Measurements from ENCODE around the gene PDE6G.
A peak's percentile ranks its signal among the peaks of the same experiment; 100 is the strongest.

Gene PDE6G

DNA sequence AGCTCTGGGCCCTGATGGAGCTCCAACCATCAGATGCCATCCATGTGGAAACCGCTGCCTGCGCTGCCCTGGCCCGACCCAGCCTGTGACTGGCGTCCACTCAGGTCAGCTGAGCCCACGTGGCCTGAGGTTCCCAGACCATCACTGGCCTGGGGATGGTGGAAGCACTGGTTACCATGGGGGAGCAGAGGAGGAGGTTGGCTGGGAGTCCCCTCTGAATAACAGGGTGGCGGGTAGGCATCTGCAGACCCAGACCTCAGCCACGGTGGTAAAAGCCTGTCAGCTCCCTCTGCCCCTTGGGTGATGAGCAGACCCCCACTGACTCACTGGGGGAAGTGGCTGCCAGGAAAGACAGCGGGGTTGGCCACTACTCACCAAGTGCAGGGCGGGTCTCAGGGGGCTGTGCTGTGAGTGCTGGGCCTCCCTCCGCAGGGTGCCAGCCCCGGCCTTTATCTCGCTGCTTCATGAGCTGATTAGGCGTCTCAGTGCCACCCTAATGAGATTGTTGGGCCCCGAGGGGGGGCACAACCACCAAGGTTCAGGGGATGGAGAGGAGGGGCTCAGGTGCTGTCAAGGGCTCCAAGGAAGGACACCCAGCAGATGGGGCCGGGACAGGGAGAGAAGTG lies at the start of gene PDE6G:
PDE6G (minus strand) TSS at position 425 of the 626 bp plus-strand sequence. CDS start 3,237 bp downstream, outside the sequence.
- DNase-seq = no peak

DNA sequence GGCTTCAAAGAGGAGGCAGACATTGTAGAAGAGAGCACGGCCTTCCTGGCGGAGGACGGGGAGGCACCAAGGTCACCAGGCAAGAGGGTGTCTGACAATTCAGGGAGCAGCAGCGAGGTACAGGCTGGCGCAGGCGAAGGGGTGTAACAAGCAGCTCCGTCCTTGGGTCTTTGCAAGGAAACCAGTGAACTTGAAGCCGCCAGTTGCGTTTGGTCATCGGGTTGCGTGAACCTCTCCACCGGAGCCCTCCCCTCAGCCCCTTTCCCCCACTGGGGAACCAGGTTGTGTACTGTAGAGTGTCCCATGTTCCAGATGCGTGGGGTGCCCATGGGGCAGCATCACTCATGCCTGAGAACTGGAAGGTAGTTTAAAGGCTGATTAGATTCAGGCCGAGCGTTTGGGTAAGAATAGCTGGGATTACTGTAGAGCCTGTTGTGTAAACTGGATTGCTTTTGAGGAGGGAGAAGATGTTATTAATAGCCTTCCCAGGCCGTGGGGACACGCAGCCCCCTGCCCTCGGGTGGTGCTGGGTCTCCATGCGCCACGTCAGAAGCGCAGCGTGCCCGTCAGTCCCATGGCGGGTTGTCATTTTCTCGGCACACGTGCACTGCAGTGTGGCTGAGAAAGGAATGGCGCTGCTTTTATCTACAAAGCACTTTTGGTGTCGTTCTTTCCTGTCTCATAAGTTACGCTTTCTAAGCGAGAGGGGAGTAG lies 49.3 kb upstream of the PDE6G start:
- no peak for DNase-seq

DNA sequence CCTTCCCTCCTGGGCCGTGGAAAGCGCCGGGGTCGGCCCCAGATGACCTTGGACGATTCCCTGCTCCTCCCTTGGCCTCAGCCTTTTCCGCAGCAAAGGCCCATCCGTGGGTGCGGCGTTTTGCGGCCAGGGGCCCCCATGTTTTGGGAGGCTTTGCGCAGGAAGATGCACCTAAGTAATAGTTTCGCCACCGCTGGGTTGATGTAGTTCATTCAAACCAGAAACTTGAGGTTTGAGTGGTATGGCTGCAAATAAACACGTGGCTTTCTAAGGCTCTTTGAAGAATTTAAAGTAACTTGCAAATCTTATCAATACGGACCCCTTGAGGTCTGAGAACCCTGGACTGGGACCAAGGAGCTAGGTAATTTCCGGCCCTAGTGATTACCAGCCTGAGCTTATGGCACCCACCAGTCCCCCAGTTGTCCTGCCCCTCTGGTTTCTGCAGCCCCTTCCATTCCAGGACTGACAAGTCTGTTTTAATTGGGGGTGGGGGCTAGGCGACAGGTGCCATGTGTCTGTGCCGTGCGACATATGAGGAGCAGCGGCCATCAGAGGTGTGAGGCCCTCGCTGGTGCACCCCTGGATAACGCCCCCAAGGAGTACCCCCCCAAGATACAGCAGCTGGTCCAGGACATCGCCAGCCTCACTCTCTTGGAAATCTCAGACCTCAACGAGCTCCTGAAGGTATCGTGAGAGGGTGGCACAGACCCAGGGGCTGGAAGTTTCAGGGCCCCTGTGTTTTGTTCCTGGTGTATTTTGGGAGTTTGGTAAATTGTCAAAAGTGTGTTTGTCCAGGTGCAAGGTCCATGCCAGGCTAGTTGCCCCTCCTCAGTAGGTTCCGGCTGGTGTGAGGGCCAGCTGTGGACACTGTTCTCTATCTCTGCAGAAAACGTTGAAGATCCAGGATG lies 47.7 kb upstream of the PDE6G start:
- DNase-seq = no peak

DNA sequence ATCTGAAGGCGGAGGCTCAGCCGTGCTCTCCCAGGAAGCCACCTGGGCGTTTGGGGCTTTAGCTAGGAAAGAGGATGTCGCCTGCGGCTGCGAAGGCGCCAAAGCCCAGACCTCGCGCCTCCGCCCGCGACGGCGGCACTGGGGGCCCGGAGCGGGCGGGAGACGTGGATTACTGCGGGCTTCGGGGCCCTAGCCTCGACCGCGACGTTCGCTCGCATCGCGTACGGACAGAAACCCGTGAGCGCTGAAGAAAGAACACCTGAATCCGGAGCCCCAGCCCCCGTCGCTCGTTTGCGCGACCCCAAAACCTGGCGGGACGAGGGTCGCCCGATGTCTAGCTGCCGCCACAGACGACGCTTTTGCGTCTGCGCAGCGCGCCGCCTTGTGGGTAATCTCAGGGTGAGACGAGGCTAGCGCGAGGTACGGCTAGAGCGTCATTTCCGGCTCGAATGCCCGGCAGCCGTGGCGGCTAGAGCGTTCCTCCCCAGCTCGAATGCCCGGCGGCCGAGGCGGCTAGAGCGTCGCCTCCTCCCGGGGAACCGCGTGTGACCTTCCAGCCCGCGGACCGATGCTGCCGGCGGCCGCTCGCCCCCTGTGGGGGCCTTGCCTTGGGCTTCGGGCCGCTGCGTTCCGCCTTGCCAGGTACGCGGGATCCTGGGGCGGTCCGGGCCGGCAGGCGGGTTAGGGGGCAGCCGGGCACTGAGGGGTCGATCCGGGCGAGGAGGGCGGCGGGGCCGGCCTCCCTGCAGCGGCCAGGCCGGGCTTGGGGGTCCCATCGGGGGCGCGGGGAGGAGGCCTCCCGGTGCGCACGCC lies 46.8 kb upstream of the PDE6G start, which contains the start of gene MRPL12:
MRPL12 (plus strand) TSS at position 434 of the 813 bp plus-strand sequence; CDS start at position 569, 135 bp downstream.
- DNase-seq = peak; percentile 71

DNA sequence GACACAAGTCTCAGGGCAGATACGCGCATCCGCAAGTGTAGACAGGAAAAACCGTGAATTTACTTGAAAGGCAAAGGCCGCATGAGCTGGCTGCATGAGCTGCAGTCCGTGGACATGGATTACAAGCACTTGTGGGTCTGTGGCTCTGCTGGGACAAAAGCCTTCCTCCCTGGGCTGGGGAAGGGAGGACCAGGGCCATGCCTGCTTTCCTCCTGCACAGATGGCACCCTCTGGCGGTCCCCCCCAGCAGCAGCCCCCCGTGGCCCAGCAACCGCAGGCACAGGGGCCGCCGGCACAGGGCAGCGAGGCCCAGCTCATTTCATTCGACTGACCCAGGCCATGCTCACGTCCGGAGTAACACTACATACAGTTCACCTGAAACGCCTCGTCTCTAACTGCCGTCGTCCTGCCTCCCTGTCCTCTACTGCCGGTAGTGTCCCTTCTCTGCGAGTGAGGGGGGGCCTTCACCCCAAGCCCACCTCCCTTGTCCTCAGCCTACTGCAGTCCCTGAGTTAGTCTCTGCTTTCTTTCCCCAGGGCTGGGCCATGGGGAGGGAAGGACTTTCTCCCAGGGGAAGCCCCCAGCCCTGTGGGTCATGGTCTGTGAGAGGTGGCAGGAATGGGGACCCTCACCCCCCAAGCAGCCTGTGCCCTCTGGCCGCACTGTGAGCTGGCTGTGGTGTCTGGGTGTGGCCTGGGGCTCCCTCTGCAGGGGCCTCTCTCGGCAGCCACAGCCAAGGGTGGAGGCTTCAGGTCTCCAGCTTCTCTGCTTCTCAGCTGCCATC lies 45.1 kb upstream of the PDE6G start:
- DNase-seq = no peak

DNA sequence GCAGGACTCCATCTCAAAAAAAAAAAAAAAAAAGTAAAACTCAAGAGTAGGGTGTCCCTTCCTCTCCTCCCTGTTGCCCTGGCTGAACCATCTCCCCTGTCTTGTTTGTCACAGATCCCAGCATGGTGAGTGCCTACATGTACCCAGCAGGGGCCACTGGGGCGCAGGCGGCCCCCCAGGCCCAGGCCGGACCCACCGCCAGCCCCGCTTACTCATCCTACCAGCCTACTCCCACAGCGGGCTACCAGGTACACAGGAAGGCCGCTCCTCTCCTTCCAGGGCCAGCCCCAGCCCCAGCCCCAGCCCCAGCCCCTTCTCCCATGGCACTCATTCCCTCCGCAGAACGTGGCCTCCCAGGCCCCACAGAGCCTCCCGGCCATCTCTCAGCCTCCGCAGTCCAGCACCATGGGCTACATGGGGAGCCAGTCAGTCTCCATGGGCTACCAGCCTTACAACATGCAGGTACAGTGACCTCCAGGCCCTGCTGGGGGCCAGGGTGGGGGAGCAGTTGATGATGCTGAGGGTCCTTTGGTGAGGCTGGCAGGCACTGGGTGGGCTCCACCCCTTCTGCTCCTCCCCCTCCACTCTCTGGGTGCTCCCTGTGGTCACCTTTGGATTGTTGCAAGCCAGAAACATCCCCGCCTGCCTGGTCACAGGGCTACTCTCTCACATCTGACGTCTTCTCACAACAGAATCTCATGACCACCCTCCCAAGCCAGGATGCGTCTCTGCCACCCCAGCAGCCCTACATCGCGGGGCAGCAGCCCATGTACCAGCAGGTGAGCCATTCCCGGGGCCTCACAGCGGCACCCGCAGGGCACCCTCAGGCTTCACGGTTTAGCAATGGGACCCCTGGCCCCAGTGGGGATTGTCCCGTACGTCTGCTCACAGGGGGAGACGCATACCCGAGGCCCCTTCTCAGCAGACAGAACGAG lies 44.3 kb upstream of the PDE6G start:
- no peak for DNase-seq

DNA sequence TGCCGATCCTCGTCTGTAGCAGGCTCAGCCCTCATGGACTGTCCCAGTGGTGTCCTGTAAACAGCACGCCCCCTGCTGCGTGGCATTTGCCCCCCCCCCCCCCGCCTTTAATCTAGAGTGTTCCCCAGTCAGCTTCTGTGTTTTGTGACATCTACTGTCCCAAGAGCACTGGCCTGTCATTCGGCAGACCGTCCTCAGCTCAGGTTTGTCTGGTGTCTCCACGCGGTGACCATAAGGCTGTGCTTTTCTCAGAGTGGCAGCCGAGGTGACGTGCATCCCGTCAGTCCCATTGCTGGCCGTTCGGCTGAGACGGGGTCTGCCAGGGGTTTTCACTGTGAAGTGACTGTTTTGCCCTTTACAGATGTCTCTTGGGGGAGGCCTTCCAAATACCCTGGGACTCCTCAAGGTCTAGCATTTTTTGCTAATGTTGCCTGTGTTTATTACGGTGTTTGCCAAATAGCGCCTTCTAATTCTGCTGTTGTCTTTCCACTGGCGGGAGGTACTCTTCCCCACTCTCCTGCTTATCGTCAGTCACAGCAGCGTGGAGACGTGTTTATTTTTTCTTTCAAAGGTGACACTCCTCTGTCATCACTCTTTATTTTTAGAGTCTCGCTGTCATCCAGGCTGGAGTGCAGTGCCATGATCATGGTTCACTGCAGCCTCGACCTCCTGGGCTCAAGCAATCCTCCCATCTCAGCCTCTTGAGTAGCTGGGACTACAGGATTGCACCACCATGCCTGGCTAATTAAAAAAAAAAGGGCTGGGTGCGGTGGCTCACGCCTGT lies 41.1 kb upstream of the PDE6G start:
- DNase-seq = no peak

DNA sequence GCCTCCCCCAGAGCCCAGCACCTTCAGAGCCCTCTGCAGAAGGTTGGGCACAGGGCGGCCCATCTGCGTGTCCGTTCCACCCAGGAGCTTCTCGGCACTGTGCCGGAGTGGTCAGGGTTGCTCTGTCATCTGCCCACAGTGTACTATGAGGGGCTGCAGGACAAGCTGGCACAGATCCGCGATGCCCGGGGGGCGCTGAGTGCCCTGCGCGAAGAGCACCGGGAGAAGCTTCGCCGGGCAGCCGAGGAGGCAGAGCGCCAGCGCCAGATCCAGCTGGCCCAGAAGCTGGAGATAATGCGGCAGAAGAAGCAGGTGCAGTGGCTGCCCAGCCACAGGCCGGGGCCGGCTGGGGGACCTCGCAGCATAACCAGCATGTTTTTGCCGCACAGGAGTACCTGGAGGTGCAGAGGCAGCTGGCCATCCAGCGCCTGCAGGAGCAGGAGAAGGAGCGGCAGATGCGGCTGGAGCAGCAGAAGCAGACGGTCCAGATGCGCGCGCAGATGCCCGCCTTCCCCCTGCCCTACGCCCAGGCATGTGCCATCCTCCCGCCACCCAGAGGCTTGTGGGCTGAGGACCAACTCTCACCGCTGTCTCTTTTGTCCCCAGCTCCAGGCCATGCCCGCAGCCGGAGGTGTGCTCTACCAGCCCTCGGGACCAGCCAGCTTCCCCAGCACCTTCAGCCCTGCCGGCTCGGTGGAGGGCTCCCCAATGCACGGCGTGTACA lies 40.0 kb upstream of the PDE6G start:
- DNase-seq = no peak

DNA sequence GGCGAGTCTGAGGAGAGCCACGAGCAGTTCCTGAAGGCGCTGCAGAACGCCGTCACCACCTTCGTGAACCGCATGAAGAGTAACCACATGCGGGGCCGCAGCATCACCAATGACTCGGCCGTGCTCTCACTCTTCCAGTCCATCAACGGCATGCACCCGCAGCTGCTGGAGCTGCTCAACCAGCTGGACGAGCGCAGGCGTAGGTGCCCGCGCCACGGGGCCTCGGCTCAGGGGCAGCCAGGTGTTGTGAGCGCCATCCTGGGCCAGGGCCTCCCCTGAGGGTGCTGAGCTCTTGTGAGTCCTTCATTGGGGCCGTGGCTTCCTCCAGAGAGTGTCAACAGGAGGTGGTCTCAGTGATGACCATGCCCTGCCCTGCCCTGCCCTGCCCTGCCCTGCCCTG lies 39.5 kb upstream of the PDE6G start:
- DNase-seq = no peak

DNA sequence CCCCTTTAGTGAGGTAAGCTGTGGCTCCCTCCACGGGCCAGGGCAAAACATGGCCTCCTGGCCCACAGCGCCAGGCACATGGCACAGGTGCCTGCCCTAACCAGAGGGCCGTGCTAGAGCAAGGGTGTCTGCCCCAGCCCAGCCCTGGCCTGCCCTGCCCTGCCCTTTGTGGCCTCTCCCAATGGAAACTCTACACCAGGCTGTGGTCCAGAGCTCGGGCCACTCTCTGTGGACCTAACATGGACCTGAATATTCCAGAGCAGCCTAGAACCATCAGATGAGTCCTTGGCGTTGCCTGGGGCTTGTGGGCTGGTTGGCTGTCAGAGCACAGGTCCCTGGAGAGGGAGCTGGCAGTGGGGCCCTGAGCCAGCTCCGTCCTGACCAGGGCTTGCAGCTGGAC lies 38.9 kb upstream of the PDE6G start:
- no peak for DNase-seq

DNA sequence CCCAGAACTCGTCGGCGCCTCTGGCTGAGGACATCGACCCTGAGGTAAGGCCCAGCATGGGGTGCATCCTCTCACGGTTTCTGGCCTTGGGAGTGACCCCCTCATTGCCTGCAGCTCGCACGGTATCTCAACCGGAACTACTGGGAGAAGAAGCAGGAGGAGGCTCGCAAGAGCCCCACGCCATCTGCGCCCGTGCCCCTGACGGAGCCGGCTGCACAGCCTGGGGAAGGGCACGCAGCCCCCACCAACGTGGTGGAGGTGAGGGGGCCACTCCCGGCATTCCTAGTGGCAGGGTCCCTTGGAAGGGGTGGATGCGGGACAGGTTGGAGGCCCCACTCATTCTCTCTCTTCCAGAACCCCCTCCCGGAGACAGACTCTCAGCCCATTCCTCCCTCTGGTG lies 38.5 kb upstream of the PDE6G start:
- no peak for DNase-seq

DNA sequence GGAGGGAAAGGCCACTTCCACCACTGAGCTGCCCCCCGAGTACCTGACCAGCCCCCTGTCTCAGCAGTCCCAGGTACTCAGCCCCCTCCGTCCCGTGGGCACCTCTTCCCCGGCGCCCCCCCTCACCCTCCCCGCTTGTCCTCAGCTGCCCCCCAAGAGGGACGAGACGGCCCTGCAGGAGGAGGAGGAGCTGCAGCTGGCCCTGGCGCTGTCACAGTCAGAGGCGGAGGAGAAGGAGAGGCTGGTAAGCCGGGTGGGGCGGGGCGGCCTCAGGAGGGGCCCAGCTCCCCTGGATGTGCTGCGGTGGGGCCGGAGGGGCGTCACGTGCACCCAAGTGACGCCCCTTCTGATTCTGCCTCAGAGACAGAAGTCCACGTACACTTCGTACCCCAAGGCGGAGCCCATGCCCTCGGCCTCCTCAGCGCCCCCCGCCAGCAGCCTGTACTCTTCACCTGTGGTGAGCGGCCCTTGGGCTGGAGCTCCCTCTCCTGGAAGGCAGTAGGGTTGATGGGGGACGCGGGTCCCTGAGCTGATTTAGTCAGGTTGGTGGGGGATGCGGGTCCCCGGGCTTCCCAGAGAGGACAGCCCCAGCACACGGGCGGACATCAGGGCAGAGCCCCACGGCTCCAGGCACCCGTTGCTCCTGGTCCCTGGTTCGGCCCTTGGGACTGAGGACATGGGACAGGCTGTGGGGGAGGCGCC lies 37.3 kb upstream of the PDE6G start:
- no peak for DNase-seq

DNA sequence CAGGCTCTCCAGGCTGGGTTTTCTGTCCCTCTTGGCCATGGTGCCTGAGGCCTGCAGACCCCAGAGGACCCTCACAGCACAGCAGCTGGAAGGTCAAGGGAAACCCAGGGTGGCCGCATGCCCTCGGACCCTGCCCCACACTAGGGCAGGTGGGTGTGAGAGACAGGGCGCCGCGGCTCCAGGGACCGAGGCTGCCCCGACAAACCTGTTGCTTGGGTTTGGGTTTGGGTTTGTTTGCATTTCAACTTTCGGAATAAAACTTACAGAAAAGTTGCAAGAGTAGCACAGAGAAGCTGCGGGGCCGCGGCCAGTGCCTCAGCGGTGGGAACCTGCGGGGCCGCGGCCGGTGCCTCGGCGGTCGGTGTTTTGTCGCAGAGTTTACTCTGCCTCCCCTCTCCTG lies 35.3 kb upstream of the PDE6G start:
- DNase-seq = no peak

DNA sequence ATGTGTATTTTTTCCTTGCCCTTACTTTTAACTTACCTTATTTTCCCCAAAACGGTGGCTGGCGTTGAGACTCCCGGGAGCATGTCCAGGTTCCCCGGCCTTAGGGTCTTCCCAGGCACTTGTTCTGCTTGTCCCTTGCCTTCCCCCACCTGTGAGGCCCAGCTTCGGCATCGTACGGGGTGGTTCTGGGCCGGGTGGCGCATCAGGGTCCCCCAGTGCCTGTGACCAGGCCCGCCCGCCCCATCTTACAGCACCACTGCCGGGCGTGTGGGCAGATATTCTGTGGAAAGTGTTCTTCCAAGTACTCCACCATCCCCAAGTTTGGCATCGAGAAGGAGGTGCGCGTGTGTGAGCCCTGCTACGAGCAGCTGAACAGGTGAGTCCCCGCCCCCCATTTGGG lies 34.9 kb upstream of the PDE6G start:
- no peak for DNase-seq

DNA sequence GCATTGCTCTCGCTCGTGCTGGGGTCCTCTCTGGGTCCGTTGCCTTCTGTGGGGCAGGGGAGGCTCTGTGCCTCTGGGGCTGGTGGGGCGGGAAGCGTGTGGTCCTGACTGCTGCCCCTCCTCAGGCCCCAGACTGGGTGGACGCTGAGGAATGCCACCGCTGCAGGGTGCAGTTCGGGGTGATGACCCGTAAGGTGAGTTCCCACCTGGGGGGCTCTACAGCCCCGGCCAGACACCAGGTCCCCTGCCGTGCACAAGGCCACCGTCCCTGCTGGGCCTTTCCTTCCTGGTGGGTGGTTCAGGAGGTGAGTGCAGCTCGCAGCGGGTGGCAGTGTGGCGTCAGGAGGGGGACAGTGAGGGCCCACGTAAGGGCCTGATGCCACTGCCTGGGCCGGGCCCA lies 34.2 kb upstream of the PDE6G start:
- DNase-seq = no peak

DNA sequence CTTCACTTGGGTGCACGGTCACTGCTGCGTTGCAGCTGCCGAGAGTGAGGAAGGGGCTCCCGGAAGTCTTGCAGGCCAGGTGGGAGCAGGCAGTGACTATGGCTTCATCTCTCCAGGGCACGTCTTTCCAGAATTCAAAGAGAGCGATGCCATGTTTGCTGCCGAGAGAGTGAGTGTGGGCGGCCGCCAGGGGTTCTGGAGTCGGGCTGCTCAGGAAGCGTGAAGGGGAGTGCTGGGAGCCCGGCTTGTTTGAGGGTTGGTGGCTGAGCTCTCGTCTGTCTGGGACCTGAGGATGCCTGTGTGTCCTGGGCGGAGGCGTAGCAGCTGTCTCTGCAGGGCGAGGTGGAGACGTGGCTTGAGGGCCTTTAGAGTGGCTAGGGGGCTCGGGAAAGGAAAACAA lies 33.7 kb upstream of the PDE6G start:
- DNase-seq = no peak

DNA sequence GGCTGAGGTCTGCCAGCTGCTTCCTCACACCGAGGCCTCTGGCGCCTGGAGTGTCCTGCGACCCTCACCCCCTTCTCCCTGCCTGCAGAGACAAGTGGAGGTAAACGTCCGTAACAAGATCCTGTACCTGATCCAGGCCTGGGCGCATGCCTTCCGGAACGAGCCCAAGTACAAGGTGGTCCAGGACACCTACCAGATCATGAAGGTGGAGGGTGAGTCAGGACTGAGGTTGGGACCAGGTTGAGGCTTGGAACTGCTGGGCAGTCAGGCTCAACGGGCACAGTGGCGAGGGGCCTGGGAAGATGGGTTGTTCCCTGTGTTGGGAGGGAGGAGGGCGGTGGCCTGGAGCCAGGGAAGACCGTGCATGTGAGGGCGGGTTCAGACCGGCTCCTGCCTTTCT lies 32.3 kb upstream of the PDE6G start:
- no peak for DNase-seq

DNA sequence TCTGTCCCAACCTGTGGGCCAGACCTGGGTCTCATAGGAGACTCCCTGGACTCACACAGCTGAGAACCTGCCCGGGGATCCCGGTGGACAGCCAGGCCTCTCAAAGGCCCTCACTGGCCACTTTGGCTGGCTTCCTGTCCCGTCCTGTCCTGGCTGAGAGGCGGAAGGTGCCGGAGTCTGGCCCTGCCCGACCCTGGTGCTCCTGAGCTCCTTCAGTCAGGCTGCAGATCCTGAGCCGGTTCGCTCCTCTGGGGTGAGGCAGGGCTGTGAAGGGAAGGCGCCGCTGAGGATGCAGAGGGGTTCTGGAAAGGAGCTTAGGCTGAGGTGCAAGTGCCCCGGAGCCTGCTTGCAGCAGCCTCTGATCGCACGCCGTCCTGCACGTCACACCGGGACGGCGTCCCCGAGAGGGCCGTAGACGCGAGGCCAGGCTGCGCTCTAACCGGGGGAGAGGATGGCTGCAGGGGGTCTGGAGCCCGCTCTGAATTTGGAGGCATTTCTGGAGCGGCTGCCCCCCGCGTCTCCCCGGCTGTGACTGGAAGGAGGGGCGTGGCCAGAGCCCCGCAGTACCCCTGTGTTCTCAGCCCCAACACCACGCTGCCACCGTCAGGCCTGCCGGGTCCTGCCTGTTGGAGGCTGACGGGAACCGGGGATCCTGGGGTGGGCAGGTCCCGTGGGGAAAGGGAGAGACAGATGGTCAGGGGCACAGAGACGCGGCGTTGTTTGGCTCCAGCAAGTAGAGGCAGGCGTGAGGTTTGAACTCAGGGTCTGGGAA lies 31.6 kb upstream of the PDE6G start:
- DNase-seq = no peak

All from amniotic stem cell (primary cell).